ENCODE data around the gene CORO7.
"Not testable (repeated sequence)": the region's sequence is repeated elsewhere in the genome, so short reads cannot be mapped to it uniquely, and the experiment has no call there.

The CORO7 gene

GRCh38 chr16:4341250-4341649 lies 75.1 kb downstream of the CORO7 start:
- peaks cover 2% of the 10 kb centered on the region for H3K4me1 Mint-ChIP-seq (ENCODE audit: low read depth)
- H3K27ac Mint-ChIP-seq: no peak overlapping the region

GRCh38 chr16:4340443-4340842 lies 76.0 kb downstream of the CORO7 start:
- peaks cover 2% of the 10 kb centered on the region for H3K4me1 Mint-ChIP-seq (ENCODE audit: low read depth)
- H3K4me3 Mint-ChIP-seq: no peak overlapping the region
- H3K27ac Mint-ChIP-seq: no peak overlapping the region
- no peaks in the 10 kb centered on the region for H3K9me3 Mint-ChIP-seq
- no peaks in the 10 kb centered on the region for H3K36me3 Mint-ChIP-seq (ENCODE audit: low read depth)
- H3K27me3 Mint-ChIP-seq (ENCODE audit: low read depth): no peaks in the 10 kb centered on the region

More at GRCh38 chr16:4341250-4341649, 75.1 kb downstream of the CORO7 start:
- no peaks in the 10 kb centered on the region for H3K36me3 Mint-ChIP-seq (ENCODE audit: low read depth)
- no peak overlapping the region for H3K4me3 Mint-ChIP-seq
- H3K27me3 Mint-ChIP-seq (ENCODE audit: low read depth): no peaks in the 10 kb centered on the region
- no peaks in the 10 kb centered on the region for H3K9me3 Mint-ChIP-seq

- no peaks in the 10 kb centered on the region for H3K9me3 Mint-ChIP-seq
- H3K27me3 Mint-ChIP-seq (ENCODE audit: low read depth): no peaks in the 10 kb centered on the region
- H3K36me3 Mint-ChIP-seq (ENCODE audit: low read depth): no peaks in the 10 kb centered on the region
- H3K27ac Mint-ChIP-seq: no peak overlapping the region
- peaks cover 2% of the 10 kb centered on the region for H3K4me1 Mint-ChIP-seq (ENCODE audit: low read depth)
- H3K4me3 Mint-ChIP-seq: no peak overlapping the region
Observed at GRCh38 chr16:4339909-4340308, 76.5 kb downstream of the CORO7 start.

- Mint-ChIP-seq H3K4me1 (ENCODE audit: low read depth) (no peaks in the 10 kb centered on the region), H3K27me3 (ENCODE audit: low read depth) (no peaks in the 10 kb centered on the region), H3K27ac (no peak overlapping the region), H3K9me3 (no peaks in the 10 kb centered on the region), H3K36me3 (ENCODE audit: low read depth) (no peaks in the 10 kb centered on the region), H3K4me3 (no peak overlapping the region)
Observed at GRCh38 chr16:4339455-4339854, 76.9 kb downstream of the CORO7 start.

GRCh38 chr16:4338712-4339299 lies 77.6 kb downstream of the CORO7 start:
- Mint-ChIP-seq H3K4me3 (no peak overlapping the region), H3K9me3 (no peaks in the 10 kb centered on the region)

GRCh38 chr16:4338125-4338582 lies 78.2 kb downstream of the CORO7 start:
- H3K4me1 Mint-ChIP-seq (ENCODE audit: low read depth): no peaks in the 10 kb centered on the region
- no peaks in the 10 kb centered on the region for H3K9me3 Mint-ChIP-seq
- no peaks in the 10 kb centered on the region for H3K36me3 Mint-ChIP-seq (ENCODE audit: low read depth)
- H3K4me3 Mint-ChIP-seq: no peak overlapping the region
- H3K27ac Mint-ChIP-seq: no peak overlapping the region
- no peaks in the 10 kb centered on the region for H3K27me3 Mint-ChIP-seq (ENCODE audit: low read depth)

More at GRCh38 chr16:4338712-4339299, 77.6 kb downstream of the CORO7 start:
- no peaks in the 10 kb centered on the region for H3K36me3 Mint-ChIP-seq (ENCODE audit: low read depth)
- H3K27ac Mint-ChIP-seq: no peak overlapping the region
- H3K4me1 Mint-ChIP-seq (ENCODE audit: low read depth): no peaks in the 10 kb centered on the region
- no peaks in the 10 kb centered on the region for H3K27me3 Mint-ChIP-seq (ENCODE audit: low read depth)

GRCh38 chr16:4337540-4338088 lies 78.8 kb downstream of the CORO7 start:
- Mint-ChIP-seq H3K27ac (no peak overlapping the region), H3K36me3 (ENCODE audit: low read depth) (no peaks in the 10 kb centered on the region), H3K4me1 (ENCODE audit: low read depth) (no peaks in the 10 kb centered on the region), H3K9me3 (no peaks in the 10 kb centered on the region), H3K4me3 (no peak overlapping the region), H3K27me3 (ENCODE audit: low read depth) (no peaks in the 10 kb centered on the region)

- no peaks in the 10 kb centered on the region for H3K27me3 Mint-ChIP-seq (ENCODE audit: low read depth)
- no peaks in the 10 kb centered on the region for H3K9me3 Mint-ChIP-seq
- H3K4me1 Mint-ChIP-seq (ENCODE audit: low read depth): no peaks in the 10 kb centered on the region
- no peak overlapping the region for H3K27ac Mint-ChIP-seq
- H3K36me3 Mint-ChIP-seq (ENCODE audit: low read depth): no peaks in the 10 kb centered on the region
- H3K4me3 Mint-ChIP-seq: no peak overlapping the region
Observed at GRCh38 chr16:4336701-4337539, 79.5 kb downstream of the CORO7 start.

GRCh38 chr16:4334724-4335495 lies 81.5 kb downstream of the CORO7 start:
- no peak overlapping the region for H3K4me3 Mint-ChIP-seq
- H3K9me3 Mint-ChIP-seq: no peaks in the 10 kb centered on the region
- H3K4me1 Mint-ChIP-seq (ENCODE audit: low read depth): no peaks in the 10 kb centered on the region
- no peaks in the 10 kb centered on the region for H3K36me3 Mint-ChIP-seq (ENCODE audit: low read depth)
- no peaks in the 10 kb centered on the region for H3K27me3 Mint-ChIP-seq (ENCODE audit: low read depth)
- H3K27ac Mint-ChIP-seq: no peak overlapping the region

- not testable (repeated sequence) for H3K27ac Mint-ChIP-seq; H3K36me3 Mint-ChIP-seq (ENCODE audit: low read depth); H3K27me3 Mint-ChIP-seq (ENCODE audit: low read depth); H3K4me3 Mint-ChIP-seq; H3K4me1 Mint-ChIP-seq (ENCODE audit: low read depth); H3K9me3 Mint-ChIP-seq
Observed at GRCh38 chr16:4333714-4334113, 82.7 kb downstream of the CORO7 start.

GRCh38 chr16:4333308-4333638 lies 83.1 kb downstream of the CORO7 start:
- H3K27ac Mint-ChIP-seq: no peak overlapping the region
- H3K27me3 Mint-ChIP-seq (ENCODE audit: low read depth): peaks cover 2% of the 10 kb centered on the region
- no peaks in the 10 kb centered on the region for H3K36me3 Mint-ChIP-seq (ENCODE audit: low read depth)
- H3K4me1 Mint-ChIP-seq (ENCODE audit: low read depth): no peaks in the 10 kb centered on the region
- no peaks in the 10 kb centered on the region for H3K9me3 Mint-ChIP-seq
- H3K4me3 Mint-ChIP-seq: no peak overlapping the region

GRCh38 chr16:4332623-4333307 lies 83.6 kb downstream of the CORO7 start:
- Mint-ChIP-seq H3K27me3 (ENCODE audit: low read depth) (peaks cover 6% of the 10 kb centered on the region), H3K27ac (no peak overlapping the region), H3K9me3 (no peaks in the 10 kb centered on the region), H3K36me3 (ENCODE audit: low read depth) (no peaks in the 10 kb centered on the region), H3K4me3 (no peak overlapping the region), H3K4me1 (ENCODE audit: low read depth) (no peaks in the 10 kb centered on the region)

- H3K4me3 Mint-ChIP-seq: no peak overlapping the region
- H3K36me3 Mint-ChIP-seq (ENCODE audit: low read depth): no peaks in the 10 kb centered on the region
- H3K9me3 Mint-ChIP-seq: no peaks in the 10 kb centered on the region
- no peak overlapping the region for H3K27ac Mint-ChIP-seq
- H3K4me1 Mint-ChIP-seq (ENCODE audit: low read depth): no peaks in the 10 kb centered on the region
- peaks cover 6% of the 10 kb centered on the region for H3K27me3 Mint-ChIP-seq (ENCODE audit: low read depth)
Observed at GRCh38 chr16:4332083-4332482, 84.3 kb downstream of the CORO7 start.

GRCh38 chr16:4330277-4330874 lies 86.0 kb downstream of the CORO7 start:
- Mint-ChIP-seq H3K36me3 (ENCODE audit: low read depth) (no peaks in the 10 kb centered on the region), H3K4me3 (no peak overlapping the region), H3K4me1 (ENCODE audit: low read depth) (no peaks in the 10 kb centered on the region), H3K9me3 (no peaks in the 10 kb centered on the region), H3K27me3 (ENCODE audit: low read depth) (peaks cover 15% of the 10 kb centered on the region), H3K27ac (no peak overlapping the region)
